Stimulated activated CD8-positive, alpha-beta memory T cell treated with anti-CD3 and anti-CD28 coated beads, Interleukin-2, amount 100 ng/mL, for 48 hours (primary cell): Measurements from ENCODE around the gene MCRIP1.

Source experiments
- DNase-seq, 2 donors: peaks; one replicate each; pipeline ENCODE4 v3.0.0-alpha.2; 2020; ENCODE audit warnings: low read depth in 2 of 2

MCRIP1 gene

DNA sequence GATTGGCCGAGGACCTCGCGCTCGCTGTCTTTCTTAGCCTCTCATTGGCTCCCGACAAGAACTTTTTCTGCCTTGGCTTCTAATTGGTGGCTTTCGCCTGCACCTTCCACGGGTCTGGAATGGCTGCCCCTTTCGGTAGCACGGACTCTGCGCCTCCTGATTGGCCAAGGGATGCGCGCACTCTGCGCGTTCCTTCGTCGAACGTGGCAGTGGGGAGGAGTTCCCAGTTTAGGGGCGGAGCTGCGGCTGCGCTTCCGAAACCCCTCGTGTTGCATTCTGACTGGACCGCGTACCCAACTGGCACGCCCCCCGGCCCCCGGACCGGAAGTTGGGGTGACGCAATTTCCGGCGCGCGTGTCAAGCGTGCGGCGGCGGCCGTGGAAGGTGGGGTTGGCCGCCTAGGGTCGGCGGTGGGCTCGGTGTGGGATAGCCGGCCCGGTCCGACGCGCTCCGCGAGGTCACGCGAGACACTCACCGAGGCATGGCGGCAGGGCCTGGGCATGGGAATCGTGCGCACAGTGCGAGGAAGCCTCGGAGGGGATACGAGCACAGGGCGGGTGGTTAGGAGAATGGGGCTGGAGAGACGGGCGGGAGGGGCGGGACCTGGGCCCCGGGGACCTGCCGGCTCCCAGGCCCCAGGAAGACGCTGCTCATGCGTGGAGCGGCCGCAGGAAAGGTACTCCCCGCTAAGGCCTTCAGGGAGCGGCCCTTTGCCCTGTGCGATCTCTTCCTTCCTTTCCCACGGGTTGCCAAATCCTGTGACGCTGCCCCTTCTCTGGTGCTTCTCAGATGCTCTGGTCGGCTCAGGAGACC lies 27.9 kb upstream of the MCRIP1 start:
- peak; percentile 96 to 98 for DNase-seq

DNA sequence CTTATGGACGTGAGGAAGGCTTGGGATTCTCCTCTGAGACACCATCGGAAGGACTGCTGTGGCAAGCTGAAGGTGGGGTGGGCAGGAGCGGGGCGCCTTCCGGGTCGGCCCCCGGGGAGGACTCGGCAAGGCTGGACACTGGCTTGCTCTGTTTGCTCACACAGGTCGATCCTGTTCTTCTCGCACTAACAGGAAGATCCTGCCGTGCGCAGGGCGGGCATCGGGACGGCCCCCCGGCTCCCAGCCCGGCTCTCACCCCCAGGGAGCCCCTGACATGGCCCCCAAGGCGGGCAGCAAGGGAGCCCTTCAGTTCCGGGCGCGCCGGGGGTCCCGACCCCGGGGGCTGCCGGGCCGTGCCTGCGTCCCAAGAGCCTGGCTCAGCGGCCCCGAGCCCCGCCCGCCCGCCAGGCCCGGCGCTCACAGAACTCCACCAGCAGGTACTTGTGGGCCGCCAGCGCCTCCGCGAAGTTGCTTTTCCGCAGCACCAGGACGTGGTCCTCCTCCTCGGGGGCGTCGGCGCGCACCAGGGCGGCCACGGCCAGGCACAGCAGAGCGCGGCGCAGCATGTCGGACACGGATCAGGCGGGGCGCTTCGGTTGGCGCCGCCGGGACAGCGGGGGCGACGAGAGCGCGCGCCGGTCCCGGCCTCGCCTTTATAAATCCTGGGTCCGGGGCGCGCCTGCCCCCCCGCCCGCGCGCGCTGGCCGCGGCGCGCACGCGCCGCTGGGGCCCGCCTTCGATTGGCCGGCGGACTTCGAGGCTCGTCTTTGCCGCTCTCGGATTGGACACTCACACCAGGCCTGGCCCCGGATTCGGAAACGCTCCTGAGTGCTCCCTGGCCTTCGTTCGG lies 27.0 kb upstream of the MCRIP1 start, which contains the start of gene P4HB:
Gene P4HB, minus strand, starts transcription at position 630 of the 850 bp plus-strand sequence. Its CDS starts 64 bp downstream, at position 566.
- peak in 1 of 2 donors; percentile 93 for DNase-seq

DNA sequence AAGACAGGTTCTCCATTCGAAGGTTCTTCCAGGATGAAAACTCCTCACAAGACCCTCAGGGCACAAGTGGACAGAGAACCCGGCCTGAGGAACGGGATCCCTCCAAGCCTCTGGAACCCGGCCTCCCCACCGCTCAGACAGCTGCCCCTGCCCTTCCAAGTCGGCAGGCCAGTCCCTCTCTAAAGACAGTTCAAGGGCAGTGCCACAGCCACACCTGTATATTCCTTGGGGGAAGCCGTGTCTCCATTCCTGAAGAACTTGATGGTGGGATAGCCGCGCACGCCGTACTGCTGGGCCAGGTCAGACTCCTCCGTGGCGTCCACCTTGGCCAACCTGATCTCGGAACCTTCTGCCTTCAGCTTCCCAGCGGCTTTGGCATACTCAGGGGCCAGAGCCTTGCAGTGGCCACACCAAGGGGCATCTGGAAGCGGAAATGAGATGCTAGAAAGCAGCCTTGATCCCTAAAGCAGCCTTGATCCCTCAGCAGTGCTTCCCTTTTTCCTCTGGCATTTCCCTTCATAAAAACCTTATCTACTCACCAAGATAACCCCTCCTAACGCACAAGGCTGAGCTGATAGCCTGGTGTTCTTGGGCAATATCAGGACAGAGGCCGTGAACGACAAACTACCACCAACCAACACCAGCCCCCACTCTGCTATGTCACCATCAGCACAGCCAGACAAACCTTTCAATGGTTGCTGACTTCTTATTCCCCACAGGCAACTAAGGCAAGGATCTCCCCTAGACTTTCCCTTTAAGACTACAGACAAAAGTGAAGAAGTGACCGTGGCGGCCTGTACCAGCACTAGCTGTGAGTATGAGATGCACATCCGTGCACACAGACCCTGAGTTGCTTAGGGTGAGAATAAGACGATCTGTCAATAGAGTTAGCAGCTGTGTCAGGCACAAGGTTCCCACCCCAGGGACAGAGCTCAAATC lies 26.1 kb upstream of the MCRIP1 start:
- no peak for DNase-seq

DNA sequence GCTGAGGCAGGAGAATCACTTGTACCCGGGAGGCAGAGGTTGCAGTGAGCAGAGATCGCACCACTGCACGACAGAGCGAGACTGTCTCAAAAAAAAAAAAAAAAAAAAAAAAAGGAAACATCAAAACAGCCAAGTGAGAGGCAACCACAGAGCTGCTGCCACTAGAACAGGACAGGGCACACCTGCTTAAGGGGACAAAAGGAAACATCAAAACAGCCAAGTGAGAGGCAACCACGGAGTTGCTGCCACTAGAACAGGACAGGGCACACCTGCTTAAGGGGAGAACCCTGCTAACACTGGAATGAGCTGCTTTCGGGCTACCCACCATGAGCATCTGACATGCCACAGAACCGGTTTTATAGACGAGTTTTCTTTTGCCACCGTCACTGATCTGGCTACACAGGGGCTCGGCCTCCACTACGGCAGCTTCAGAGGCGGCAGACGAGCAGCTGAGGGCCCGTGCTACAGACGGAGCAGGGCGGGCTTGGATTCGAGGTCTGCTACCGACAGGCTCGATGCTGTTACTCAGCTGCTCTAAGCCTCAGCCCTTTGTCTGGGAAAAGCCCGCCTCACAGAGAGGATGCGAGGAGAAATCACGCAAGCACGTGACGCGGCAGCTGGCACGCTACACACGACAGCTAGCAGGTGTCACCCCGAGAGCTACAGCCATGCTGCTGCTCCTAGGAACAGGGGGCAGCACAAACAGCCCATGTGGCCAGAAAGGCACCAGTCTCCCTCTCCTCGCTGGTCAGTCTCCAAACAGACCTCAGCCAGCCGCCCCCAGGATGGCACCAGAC lies 25.3 kb upstream of the MCRIP1 start:
- DNase-seq = no peak

DNA sequence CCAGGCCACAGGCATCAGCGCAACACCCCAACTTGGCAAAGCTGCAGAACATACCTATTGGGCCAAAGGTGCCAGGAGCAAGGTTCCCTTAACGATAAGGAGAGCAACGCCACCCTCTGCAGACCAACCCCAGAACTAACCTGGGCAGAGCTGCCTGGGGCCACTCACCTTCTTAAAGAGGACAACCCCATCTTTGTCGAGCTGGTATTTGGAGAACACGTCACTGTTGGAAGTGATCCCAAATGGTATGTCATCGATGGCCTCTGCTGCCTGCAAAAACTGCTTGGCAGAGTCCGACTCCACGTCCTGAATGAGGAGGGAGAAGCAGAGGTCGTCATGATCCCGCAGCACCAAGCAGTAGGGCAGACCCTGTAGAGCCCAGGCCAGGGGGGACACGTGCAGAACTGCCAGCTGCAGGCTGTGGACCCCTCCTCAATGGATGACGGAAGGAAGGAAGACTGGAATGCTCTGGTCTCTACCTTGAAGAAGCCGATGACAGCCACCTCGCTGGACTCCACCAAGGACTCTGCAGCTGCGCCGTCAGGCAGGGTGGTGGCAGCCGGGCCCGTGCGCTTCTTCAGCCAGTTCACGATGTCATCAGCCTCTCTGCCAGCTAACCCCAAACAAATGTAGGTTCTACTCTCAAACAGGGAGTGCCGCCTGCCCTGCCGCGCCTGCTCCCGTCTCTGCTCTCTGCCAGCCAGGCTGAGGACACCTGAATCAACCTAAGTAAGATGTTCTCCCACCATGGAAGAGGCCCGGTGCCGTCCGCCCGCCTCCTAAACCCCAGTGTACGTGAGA lies 22.1 kb upstream of the MCRIP1 start:
- no peak for DNase-seq

DNA sequence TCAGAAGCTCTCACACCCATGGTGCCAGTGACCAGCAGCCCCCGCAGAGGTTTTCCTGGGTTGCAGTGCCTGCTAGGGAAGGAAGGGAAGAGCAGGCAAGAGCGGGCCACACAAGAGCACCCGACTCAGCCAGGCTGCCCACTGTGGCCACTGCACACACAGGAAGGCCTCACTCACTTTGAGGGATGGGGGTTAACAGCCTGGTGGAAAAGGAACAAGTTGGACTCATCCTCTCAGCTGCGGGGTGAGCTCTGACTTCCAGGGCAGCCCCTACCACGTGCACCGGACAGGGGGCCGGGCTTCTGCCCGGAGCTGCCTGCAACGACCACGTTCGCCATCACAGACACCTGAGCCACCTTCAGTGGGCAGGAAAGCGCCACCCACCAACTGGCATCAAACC lies 19.1 kb upstream of the MCRIP1 start:
- no peak for DNase-seq

DNA sequence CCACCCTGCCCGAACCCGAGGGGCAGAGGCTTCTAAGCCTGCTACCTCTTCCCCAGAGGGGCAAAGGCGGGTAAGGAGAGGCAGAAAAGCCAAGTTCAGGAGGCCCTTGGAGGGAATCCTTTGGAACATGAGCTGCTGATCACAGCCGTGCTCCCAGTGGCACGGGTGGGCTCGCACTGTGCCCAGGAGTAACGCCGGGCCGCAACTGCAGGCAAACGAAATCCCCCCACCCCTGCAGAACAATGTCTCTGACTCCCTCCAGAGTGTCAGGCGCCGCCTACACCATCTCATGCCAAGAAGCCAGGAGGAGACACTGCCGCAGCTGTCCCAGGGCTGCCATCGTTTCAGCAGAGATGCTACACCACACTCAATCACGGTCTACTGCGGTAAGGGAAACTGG lies 18.3 kb upstream of the MCRIP1 start:
- DNase-seq = no peak

DNA sequence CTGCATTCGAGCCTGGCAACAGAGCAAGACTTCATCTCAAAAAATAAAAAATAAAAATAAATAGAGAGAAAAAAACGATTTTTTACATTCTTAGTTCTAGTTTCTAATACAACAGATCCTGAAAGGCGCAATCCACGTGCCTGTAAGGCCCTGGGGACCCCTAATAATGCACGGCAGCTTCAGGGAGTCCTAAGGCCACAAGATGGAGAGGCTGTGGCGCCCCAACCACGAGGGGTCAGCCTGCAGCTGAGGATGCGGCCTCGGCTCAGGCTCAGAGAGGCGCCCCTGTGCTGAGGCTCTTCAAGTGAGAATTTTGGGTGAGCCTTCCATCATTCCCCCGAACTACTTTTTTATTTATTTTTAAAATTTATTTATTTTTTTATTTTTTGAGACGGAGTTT lies 16.4 kb upstream of the MCRIP1 start:
- no peak for DNase-seq

DNA sequence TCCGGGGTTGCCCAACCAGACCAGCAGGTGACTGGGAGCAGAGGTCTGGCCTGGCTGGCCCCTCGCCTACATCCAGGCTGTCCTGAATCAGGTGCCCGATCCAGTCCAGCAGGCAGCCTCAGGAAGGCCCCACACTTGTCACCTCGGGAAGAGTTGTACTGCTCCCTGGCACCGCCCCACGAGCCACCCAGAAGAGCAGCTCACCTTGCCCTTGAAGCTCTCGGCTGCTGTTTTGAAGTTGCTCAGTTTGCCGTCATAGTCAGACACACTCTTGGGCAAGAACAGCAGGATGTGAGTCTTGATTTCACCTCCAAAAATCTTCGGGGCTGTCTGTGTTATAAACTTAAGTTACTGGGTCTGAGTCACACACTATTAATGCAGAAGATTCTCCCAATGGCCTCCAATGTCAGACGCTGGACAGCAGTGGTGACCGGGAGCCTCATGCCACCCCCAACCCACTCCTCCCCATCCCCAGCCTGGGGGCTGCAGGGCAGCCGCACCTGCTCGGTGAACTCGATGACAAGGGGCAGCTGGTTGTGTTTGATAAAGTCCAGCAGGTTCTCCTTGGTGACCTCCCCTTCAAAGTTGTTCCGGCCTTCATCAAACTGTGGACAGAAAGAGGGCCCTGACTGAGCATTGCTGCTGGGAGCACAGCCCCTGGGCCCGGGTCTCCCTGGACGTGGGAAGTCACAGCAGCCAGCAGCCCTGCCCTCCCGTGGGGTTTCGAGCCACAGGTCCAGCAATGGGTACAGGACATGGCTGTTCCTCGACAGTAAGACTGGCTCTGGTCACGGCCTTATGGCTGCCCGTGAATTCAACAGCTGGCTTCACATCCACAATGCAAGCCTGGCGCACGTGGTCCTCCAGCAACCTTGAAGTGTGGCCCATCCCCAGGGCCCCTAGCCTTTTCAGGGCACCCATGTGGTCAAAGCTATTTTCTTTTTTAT lies 13.9 kb upstream of the MCRIP1 start:
- no peak for DNase-seq

DNA sequence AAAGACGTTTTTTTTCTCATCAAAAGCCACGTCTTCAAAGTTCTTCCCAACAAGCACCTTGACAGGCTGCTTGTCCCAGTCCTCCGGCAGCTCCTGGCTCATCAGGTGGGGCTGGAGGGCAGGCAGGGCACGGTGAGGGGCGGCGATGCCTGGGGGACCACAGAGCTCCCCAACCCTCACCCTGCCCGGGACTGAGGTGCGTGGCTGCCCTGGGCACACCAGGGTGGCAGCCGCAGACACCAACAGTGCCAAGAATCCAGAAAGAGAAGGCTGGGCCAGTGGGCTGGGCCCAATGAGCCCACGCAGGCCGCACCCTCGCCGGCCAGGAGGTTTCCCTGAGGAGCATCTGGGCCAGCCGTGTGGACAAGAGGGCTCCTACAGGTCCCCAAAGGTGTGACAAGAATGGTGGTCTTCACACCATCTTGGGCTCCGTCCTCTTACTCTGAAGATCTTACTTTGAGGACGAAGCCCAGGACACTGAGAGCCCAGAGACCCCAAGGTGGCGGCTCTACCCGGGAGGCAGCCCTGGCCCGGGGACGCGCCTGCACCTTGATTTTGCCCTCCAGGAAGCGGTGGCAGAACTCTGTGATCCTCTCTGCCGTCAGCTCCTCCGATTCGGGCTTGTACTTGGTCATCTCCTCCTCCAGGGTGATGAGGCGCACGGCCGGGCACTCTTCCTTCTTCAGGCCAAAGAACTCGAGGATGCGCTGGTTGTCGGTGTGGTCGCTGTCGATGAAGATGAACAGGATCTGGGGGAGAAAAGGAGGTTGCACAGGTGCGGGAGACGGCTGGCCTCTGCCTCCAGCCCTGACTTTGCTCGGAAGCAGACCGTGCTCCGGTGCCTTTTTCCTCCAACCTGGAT lies 13.0 kb upstream of the MCRIP1 start:
- DNase-seq = no peak

DNA sequence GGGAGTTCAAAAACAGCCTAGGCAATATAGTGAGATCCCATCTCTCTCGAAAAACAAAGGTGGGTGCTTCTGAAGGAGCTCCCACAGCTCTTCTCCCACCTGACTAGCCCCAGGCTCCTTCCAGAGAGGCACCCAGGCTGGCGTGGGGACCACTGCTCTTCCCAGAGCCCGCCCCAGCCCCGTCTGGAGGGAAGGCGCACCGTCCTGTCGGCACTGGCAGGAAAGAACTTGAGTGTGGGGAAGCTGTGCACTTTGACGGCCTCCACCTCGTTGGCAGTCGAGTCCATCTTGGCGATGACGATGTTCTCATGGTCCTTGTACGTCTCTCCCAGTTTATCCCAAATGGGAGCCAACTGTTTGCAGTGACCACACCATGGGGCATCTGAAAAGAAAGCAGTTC lies 12.3 kb upstream of the MCRIP1 start:
- DNase-seq = no peak

DNA sequence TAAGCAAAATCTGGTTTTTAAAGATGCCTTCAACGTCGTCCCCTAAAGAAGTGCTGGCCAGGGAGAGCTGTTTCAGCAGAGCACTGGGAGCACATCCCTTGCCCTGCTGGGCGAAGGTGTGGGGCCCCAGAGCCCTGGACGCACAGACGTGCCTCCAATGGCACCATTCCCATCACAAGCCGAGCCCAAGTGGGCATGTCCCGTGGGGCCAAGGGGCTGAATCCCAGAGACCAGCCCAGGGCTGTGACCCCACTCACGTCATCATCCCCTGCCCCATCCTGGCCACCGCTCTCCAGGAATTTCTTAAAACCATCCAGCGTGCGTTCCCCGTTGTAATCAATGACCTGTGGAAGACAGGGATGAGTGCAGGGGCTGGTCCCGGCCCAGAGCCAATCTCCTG lies 11.8 kb upstream of the MCRIP1 start:
- no peak for DNase-seq

DNA sequence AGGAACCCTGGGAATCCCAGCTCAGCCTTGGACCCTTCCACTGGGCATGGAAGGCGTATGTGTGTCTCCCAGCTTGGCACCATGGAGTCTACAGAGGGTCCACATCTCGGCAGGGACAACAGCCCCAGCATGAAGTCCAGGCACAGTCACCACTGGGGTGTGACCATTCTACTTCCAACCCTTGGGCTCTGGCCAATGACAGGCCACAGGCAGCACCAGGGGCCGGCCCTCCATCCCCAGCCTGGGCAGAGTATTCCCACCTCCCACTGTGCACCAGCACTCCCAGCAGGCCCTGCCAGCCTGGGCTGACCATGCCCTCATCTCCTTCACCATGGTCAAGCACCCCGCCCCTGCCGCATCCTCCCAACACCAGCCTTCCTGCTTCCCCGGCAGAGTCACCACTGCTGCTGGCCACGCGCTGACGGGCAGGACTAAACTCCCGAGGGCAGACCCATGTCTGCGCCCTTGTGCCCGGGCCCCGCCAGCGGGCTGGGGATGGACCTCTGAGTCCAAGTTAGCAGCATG lies 11.3 kb upstream of the MCRIP1 start:
- no peak for DNase-seq

DNA sequence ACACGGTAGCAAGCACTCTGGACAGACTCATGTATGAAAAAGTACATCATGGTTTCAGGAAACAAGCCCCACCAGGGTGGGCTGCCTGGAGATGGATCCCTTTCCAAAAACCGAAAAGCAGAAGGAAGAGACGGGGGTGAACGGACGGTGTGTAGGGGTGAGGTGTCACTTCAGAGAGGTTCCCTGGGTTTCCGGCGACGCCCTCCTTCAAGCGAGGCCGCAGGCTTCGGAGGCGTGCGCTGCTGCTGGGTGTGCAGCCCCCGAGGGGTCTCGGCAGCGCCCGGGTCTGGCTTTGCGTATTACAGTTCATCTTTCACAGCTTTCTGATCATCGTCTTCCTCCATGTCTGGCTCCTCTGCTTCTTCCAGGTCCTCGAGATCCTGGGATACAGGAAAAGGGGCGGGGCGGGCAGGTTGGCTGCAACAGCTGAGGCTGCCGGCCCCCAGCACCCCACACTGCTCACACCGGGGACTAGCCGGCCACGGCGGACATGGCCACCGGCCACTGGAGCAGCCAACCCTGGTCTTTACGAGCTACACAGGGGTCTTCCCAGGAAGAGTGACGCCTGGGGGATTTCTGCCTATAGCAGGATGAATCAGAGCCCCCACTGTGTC lies 10.7 kb upstream of the MCRIP1 start:
- DNase-seq = no peak

DNA sequence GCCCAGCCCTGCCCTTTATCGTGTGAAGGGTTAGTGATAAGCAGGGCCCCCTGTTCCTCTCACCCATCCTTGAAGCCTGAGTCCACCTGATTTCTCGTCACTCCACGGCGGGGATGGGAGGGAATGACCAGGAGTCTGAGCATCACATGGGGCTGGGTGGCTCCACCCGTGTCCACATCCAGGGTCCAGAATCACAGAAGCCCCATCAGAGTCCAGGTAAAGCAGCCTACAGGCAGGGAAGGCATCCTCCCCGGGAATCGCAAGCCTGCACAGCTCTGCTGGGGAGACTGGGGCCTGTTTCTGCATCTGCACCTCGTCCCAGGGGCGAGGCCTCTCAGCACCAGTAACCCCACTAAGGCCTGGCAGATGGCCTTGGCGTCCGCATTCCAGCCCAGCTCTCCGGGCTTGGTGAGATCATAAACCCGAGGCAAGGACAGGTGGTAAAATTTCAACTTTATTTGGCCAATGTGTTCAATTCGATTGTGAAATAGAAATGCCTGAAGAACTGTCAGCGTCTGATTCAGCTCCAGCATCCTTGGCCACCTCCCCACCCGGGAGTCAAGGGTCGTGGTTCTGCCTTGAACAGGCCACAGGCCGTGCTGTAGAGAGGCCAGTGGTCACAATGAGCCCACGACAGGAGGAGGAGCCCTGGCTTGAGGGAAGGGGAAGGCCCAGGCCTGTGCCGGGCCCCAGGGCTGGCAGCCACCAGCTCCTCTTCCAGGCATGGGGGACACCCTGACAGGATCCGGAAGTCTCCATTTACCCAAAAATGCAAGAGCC lies 9.8 kb upstream of the MCRIP1 start:
- DNase-seq = no peak

DNA sequence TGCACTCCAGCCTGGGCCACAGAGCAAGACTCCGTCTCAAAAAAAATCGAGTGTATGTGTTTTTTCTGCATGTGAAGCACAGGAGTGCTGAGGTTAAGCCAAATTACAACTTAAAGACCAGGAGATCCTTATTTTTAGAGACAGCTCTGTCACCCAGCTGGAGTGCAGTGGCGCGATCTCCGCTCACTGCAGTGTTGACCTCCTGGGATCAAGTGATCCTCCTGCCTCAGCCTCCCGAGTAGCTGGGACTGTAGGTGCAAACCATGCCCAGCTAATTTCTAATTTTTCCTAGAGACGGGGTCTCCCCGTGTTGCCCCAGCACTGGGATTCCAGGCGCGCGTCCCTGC lies 9.3 kb upstream of the MCRIP1 start:
- no peak for DNase-seq

DNA sequence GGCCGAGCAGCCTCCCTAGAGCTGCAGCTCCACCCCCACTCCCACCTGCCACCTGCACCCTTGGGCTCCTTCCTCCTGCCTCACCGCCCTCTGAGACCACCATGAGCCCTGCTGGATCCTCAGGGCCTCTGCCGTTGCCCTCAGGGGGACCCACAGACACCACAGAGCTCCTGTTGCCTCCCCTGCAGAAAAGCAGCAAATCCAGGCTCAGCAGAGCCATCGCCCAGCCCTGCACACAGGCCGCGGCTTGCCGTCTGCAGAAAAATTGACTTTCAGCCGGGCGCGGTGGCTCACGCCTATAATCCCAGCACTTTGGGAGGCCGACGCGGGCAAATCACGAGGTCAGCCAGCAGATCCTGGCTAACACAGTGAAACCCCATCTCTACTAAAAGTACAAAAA lies 8.8 kb upstream of the MCRIP1 start:
- no peak for DNase-seq
